Brain microvascular endothelial cell (primary cell): Measurements from ENCODE around the gene C5.

ENCODE experiments used
- DNase-seq: peaks from one replicate; pipeline ENCODE4 v3.0.0-alpha.2; 2020
- H3K27ac ChIP-seq: fragments of 250-450 bp; sonication (Bioruptor Pico); 2 replicates; pipeline ENCODE4 v1.5.1; 2020; ENCODE audit warnings: mild to moderate bottlenecking, moderate library complexity
- H3K27me3 ChIP-seq: fragments of 250-450 bp; sonication (Bioruptor Pico); replicated peaks from 2 replicates; pipeline ENCODE4 v1.5.1; 2020; ENCODE audit warnings: mild to moderate bottlenecking
- H3K36me3 ChIP-seq: fragments of 250-450 bp; sonication (Bioruptor Pico); replicated peaks from 2 replicates; pipeline ENCODE4 v1.5.1; 2020; ENCODE audit warnings: mild to moderate bottlenecking
- H3K4me3 ChIP-seq: 2 replicates; pipeline ENCODE4 v1.5.1; 2011; ENCODE audit warnings: low read depth, mild to moderate bottlenecking, control low read depth, low read length, moderate library complexity
- in situ Hi-C: cut with HindIII; loops from 2 replicates; pipeline ENCODE4 v1.10.0; 2017; ENCODE audit warnings: low sequenced_read_pairs, low pct_ligation_motif_present
- TF ChIP-seq, protein P1 (sequence below): IDR thresholded peaks from 2 replicates; pipeline ENCODE4 v1.5.1; 2011; ENCODE audit warnings: low read depth, mild to moderate bottlenecking, moderate library complexity, low read length, control low read depth, inconsistent platforms; ENCODE audit errors: missing control alignments

The C5 gene

GRCh38 chr9:121009650-121010049 is 40.4 kb downstream of the C5 start:
- Histone ChIP-seq H3K36me3 (no peaks in the 10 kb centered on the region), H3K27ac (no peak overlapping the region), H3K4me3 (no peak overlapping the region), H3K27me3 (no peaks in the 10 kb centered on the region)
- DNase-seq: no peak
- TF ChIP-seq, protein P1, sequence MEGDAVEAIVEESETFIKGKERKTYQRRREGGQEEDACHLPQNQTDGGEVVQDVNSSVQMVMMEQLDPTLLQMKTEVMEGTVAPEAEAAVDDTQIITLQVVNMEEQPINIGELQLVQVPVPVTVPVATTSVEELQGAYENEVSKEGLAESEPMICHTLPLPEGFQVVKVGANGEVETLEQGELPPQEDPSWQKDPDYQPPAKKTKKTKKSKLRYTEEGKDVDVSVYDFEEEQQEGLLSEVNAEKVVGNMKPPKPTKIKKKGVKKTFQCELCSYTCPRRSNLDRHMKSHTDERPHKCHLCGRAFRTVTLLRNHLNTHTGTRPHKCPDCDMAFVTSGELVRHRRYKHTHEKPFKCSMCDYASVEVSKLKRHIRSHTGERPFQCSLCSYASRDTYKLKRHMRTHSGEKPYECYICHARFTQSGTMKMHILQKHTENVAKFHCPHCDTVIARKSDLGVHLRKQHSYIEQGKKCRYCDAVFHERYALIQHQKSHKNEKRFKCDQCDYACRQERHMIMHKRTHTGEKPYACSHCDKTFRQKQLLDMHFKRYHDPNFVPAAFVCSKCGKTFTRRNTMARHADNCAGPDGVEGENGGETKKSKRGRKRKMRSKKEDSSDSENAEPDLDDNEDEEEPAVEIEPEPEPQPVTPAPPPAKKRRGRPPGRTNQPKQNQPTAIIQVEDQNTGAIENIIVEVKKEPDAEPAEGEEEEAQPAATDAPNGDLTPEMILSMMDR: no peak
- in situ Hi-C loops: no loop called here

- Histone ChIP-seq H3K36me3 (no peaks in the 10 kb centered on the region), H3K27me3 (no peaks in the 10 kb centered on the region), H3K27ac (no peak overlapping the region), H3K4me3 (no peak overlapping the region)
- DNase-seq: no peak
- in situ Hi-C loops: no loop called here
- TF ChIP-seq, protein P1: no peak
Observed at GRCh38 chr9:120999317-120999716, 50.8 kb downstream of the C5 start.

DNA sequence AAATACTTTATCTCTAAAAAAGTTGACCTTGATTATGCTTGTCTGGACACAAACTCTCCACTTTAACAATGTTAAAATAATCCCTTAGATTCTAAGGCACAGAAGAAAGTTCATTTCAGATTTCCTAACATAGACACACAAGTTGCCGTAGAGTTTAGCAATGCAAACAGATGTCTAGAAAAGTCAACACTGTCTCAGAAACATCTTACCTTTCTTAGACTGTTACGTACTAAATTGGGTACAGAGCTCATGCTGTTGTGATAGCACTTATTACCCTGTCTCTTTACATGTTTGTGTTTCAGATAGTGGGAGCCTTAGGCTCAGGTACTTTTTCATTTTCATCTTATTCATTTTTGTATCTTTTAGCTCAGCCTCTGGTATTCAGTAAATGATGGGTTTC is 52.0 kb downstream of the C5 start:
- Histone ChIP-seq H3K27me3 (no peaks in the 10 kb centered on the region), H3K4me3 (no peak overlapping the region), H3K27ac (no peak overlapping the region), H3K36me3 (no peaks in the 10 kb centered on the region)
- TF ChIP-seq, protein P1: no peak
- DNase-seq: no peak
- in situ Hi-C loops: no loop called here

GRCh38 chr9:120997502-120997901 is 52.6 kb downstream of the C5 start:
- in situ Hi-C loops: no loop called here
- Histone ChIP-seq H3K4me3 (no peak overlapping the region), H3K36me3 (no peaks in the 10 kb centered on the region), H3K27ac (no peak overlapping the region), H3K27me3 (no peaks in the 10 kb centered on the region)
- no peak for DNase-seq
- TF ChIP-seq, protein P1: no peak

GRCh38 chr9:120996409-120996808 is 53.7 kb downstream of the C5 start:
- Histone ChIP-seq H3K36me3 (no peaks in the 10 kb centered on the region), H3K27ac (no peak overlapping the region), H3K27me3 (no peaks in the 10 kb centered on the region), H3K4me3 (no peak overlapping the region)
- TF ChIP-seq, protein P1: no peak
- in situ Hi-C loops: no loop called here
- DNase-seq: no peak

- H3K27me3 ChIP-seq: no peaks in the 10 kb centered on the region
- no peak for DNase-seq
- in situ Hi-C loops: no loop called here
- no peaks in the 10 kb centered on the region for H3K36me3 ChIP-seq
- TF ChIP-seq, protein P1: no peak
- no peak overlapping the region for H3K27ac ChIP-seq
- H3K4me3 ChIP-seq: no peak overlapping the region
Observed at GRCh38 chr9:120989065-120989464, 61.0 kb downstream of the C5 start.
